Measurements from ENCODE around the gene JTB.

DNA sequence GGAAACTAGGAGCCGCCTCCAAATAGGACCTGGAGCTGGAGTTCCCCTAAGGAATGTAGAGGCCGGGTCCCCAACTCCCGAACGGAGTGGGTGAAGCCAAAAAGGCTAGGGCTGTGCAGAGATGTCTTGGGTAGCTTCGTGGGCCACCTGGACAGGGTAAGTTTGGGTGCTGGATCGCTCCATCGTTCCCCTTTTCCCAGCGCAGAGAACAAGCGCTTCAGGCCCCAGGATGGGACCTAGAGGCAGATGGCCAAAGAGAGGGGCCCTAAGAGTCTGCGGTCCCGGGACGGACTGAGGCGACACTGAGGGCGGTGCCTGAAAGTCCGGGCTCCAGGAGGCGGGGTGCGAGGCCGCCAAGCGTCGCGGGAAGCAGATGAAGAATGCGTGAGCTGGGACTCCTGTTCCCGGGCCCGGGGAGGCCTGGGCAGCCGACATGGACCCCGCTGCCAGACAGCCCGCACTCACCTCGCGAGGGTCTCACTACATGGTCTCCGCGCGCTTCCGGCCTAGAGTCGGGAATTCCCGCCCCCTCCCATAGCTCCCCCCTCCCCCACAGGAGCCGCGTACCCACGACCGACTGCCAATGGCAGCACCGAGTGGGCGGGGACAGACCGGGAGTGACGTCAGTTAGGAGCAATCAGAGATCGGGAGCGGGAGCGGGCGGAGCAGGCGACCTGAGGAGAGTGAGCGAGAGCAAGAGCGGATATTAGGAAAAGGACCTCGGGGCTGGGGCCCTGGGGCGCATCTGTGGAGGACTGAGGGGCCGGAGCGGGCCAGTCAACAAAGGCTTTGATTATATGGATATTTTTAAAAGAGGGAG lies 14.2 kb downstream of the JTB start, which contains the start of gene SLC39A1:
- TF ChIP-seq CTCF (IDR thresholded peaks at IDR 0.05; ENCODE audit: low read length) (no peak), EZH2 (IDR thresholded peaks at IDR 0.05; ENCODE audit: borderline replicate concordance, low read length) (no peak)

Data from OCI-LY1 (cell line).